ENCODE results near the gene MMAA. TPM values are rescaled to one million over a fixed set of nuclear protein-coding genes. Genes with fewer than 3 reads are reported as not detected.

The MMAA gene
- total and polyA plus RNA-seq, 4 donors: 4.8 to 18.9 (median 15.3) TPM

- TF ChIP-seq REST (IDR thresholded peaks at IDR 0.05): no peak
- no peak for TF ChIP-seq RXRA (IDR thresholded peaks at IDR 0.05)
Measured at GRCh38 chr4:145580906-145581305, 38.3 kb upstream of the MMAA start (continued).

GRCh38 chr4:145583191-145584055 is 35.8 kb upstream of the MMAA start:
- no peak overlapping the region for H3K9ac ChIP-seq (ENCODE audit: low read depth in 1 of 2, low read length in 2 of 2)
- no peaks in the 10 kb centered on the region for H3K27me3 ChIP-seq (ENCODE audit: control insufficient read depth in 4 of 4, insufficient read depth in 4 of 4, low read length in 3 of 4)
- TF ChIP-seq RAD21 (IDR thresholded peaks at IDR 0.05) (no peak), NR2F2 (IDR thresholded peaks at IDR 0.05) (no peak), ZBTB33 (IDR thresholded peaks at IDR 0.05) (no peak), REST (IDR thresholded peaks at IDR 0.05) (no peak), SP1 (IDR thresholded peaks at IDR 0.05) (no peak), HNF4G (IDR thresholded peaks at IDR 0.05) (no peak), RXRA (IDR thresholded peaks at IDR 0.05) (no peak), FOXA1 (IDR thresholded peaks at IDR 0.05) (no peak)
- no peaks in the 10 kb centered on the region for H3K36me3 ChIP-seq (ENCODE audit: control insufficient read depth in 4 of 4, insufficient read depth in 3 of 4, low read depth in 1 of 4, low read length in 3 of 4)
- no peaks in the 10 kb centered on the region for H3K9me3 ChIP-seq (ENCODE audit: control insufficient read depth in 4 of 4, low read length in 3 of 4)
- no peaks in the 10 kb centered on the region for H3K4me1 ChIP-seq (ENCODE audit: control insufficient read depth in 4 of 4, insufficient read depth in 4 of 4, low read length in 3 of 4)
- no peak overlapping the region for H3K27ac ChIP-seq (ENCODE audit: low read depth in 1 of 2, low read length in 2 of 2)
- no peak for DNase-seq (ENCODE audit: low spot score)
- 75% methylated on average over 6 of the region's 6 CpGs for WGBS
- no peak overlapping the region for H3K4me3 ChIP-seq (ENCODE audit: low read depth in 1 of 3, low read length in 3 of 3)

Data from liver (tissue), 9 donors.